CD4-positive, alpha-beta T cell treated with Interleukin-4 for 4 hours (primary cell): ENCODE results near the gene ETDA.
"Not testable (repeated sequence)": the region's sequence is repeated elsewhere in the genome, so short reads cannot be mapped to it uniquely, and the experiment has no call there.

Source experiments
- DNase-seq: peaks from one replicate; pipeline ENCODE4 v3.0.0-alpha.2; 2020

Gene ETDA

GRCh38 chrX:135252011-135252518, at the start of gene ETDA:
ETDA (plus strand) TSS chrX:135252061; CDS start chrX:135253277, 1,216 bp downstream.
- not testable (repeated sequence) for DNase-seq

DNA sequence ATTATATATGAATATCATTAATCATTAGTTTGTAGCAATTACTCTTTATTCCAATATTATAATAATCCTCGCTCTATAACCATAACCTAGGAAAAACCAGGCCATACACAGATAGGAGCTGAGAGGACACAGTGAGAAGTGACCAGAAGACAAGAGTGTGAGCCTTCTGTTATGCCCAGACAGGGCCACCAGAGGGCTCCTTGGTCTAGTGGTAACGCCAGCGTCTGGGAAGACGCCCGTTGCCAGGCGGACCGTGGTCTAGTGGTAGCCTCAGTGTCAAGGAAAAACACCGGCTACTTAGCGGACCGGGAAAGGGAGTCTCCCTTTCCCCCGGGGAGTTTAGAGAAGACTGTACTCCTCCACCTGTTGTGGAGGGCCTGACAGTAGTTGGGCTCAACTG, 45.4 kb upstream of the ETDA start:
- peak; percentile 14 for DNase-seq

- DNase-seq, result peak; percentile 3
These were observed 38.5 kb upstream of the ETDA start for GRCh38 chrX:135213200-135213844.

GRCh38 chrX:135245989-135246388, 5.9 kb upstream of the ETDA start:
- DNase-seq, result not testable (repeated sequence)

GRCh38 chrX:135256087-135256684, 4.3 kb downstream of the ETDA start:
- not testable (repeated sequence) for DNase-seq

DNA sequence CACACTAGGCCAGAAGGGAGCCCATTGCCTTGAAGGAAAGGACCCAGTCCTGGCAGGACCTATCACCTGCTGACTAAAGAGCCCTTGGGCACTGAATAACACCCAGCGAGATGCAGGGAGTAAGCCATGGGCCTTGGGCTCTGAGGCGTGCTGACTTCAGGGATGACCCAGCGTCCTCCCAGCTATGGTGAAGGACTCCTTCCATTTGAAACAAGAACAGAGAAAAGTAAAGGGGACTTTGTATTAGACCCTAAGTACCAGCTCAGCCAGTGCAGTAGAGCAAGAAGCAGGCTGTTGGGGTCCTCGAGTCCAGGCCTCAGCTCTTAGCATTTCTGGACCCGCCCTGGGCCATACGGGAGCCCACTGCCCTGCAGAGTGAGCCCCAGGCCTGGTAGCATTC, 5.1 kb downstream of the ETDA start:
- DNase-seq, result no peak

- DNase-seq, result no peak
These were observed 5.6 kb downstream of the ETDA start for GRCh38 chrX:135257469-135257868.

- DNase-seq, result not testable (repeated sequence)
These were observed 9.1 kb downstream of the ETDA start for GRCh38 chrX:135260976-135261375.

DNA sequence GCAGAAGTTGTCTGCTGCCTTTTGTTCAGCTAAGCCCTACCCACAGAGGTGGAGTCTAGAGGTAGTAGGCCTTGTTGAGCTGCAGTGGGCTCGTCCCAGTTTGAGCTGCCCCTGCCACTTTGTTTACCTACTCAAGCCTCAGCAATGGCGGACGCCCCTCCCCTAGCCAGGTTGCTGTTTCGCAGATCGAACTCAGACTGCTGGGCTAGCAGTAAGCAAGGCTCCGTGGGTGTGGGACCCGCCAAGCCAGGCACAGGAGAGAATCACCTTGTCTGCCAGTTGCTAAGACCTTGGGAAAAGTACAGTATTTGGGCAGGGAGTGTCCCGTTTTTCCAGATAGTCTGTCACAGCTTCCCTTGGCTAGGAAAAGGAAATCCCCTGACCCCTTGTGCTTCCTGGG, 11.5 kb downstream of the ETDA start:
- not testable (repeated sequence) for DNase-seq

- DNase-seq, result no peak
These were observed 12.3 kb downstream of the ETDA start for GRCh38 chrX:135264206-135264605.

DNA sequence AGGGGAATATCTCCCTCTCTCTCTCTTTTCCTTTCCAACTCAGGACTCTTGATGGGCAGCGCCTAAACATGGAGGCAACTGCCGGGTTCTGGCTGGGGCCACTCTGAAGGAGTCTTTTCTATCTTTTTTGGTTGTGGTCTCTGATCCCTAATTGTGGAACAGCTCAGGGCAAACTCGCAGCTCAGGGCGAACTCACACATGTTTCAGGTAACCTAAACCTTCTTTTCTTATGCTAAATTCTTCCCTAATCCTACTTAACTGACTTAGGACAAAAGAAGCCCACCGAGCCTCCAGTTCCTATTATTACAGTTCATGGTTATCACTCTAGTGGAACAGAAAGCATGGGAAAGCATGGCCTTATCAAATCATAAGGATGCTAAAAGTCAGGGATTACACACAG, 21.3 kb downstream of the ETDA start:
- DNase-seq, result no peak

GRCh38 chrX:135275973-135276372, 24.1 kb downstream of the ETDA start:
- DNase-seq, result no peak

GRCh38 chrX:135287266-135287823, 35.5 kb downstream of the ETDA start:
- no peak for DNase-seq

GRCh38 chrX:135295238-135295943, 43.5 kb downstream of the ETDA start:
- DNase-seq, result peak; percentile 54

DNA sequence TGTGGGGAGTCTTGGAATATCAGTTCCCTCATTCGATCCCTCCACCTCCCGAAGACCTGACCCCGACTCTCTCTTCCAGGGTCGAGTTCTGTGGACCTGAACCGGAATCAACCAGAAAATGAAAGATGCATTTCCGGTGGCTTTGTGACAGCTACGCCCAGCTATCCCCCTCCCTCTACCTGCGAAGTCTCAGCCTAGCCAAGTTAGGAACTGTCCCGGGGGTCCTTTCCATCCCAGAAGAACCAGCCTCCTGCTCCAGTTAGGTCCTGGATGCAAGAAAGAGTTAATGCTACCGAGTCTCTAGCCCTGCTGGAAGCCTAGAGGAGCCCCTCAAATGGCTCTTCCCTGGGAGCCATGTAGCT, 44.1 kb downstream of the ETDA start:
- no peak for DNase-seq

GRCh38 chrX:135302269-135302873, 50.5 kb downstream of the ETDA start:
- DNase-seq, result no peak
